WTC11 (cell line): ENCODE measurements around the gene SCGB1A1. TPM values are rescaled to one million over a fixed set of nuclear protein-coding genes. Genes with fewer than 3 reads are reported as not detected.
A peak's percentile ranks its signal among the peaks of the same experiment; 100 is the strongest.

Source experiments
- ATAC-seq: fragments of 200-7000 bp; cut with Tn5 transposase; 2 replicates; pipeline ENCODE4 v1.10.0; 2021; ENCODE audit warnings: mild to moderate bottlenecking, moderate library complexity
- CTCF ChIA-PET: fragments of 300-600 bp; sonication (Branson Sonifier 250); formaldehyde crosslinking; loops from one replicate; lab custom pipeline; 2021; ENCODE audit warnings: antibody characterized with exemption; lab: Charles Lee
- POLR2A ChIA-PET: fragments of 350-600 bp; sonication (Branson Sonifier 250); formaldehyde crosslinking; loops from one replicate; lab custom pipeline; 2021; ENCODE audit warnings: antibody characterized with exemption; lab: Charles Lee
- DNase-seq: peaks from one replicate; pipeline ENCODE4 v3.0.0; 2021; ENCODE audit warnings: low spot score
- H3K27ac Mint-ChIP-seq: 2 replicates; pipeline ENCODE4 v1.8.0; 2021; ENCODE audit warnings: mixed read lengths
- H3K27me3 Mint-ChIP-seq: 2 replicates; pipeline ENCODE4 v1.8.0; 2021; ENCODE audit warnings: low read depth, mild to moderate bottlenecking, moderate library complexity, mixed read lengths
- H3K36me3 Mint-ChIP-seq: 2 replicates; pipeline ENCODE4 v1.8.0; 2021; ENCODE audit warnings: mixed read lengths
- H3K4me1 Mint-ChIP-seq: 2 replicates; pipeline ENCODE4 v1.8.0; 2022; ENCODE audit warnings: mixed read lengths
- H3K4me3 Mint-ChIP-seq: 2 replicates; pipeline ENCODE4 v1.8.0; 2021; ENCODE audit warnings: mild to moderate bottlenecking, moderate library complexity, mixed read lengths
- H3K9me3 Mint-ChIP-seq: 2 replicates; pipeline ENCODE4 v1.8.0; 2021; ENCODE audit warnings: mixed read lengths
- AR ChIP-seq: fragments of 250-450 bp; sonication (Bioruptor Pico); IDR thresholded peaks from 2 replicates; pipeline ENCODE4 v1.9.0; 2021; ENCODE audit warnings: mild to moderate bottlenecking
- CREB1 ChIP-seq: sonication (generic); formaldehyde crosslinking; IDR thresholded peaks from 2 replicates; pipeline ENCODE4 v1.8.0; 2023; ENCODE audit warnings: mild to moderate bottlenecking, missing genetic modification reagents
- FOXP4 ChIP-seq: sonication (generic); formaldehyde crosslinking; IDR thresholded peaks from 2 replicates; pipeline ENCODE4 v1.8.0; 2022; ENCODE audit warnings: mild to moderate bottlenecking, missing genetic modification reagents
- HMGA2 ChIP-seq: fragments of 250-450 bp; sonication (Bioruptor Pico); IDR thresholded peaks from 2 replicates; pipeline ENCODE4 v1.4.0; 2021; ENCODE audit warnings: mild to moderate bottlenecking, moderate library complexity
- HMGXB4 ChIP-seq: sonication (generic); formaldehyde crosslinking; IDR thresholded peaks from 2 replicates; pipeline ENCODE4 v1.8.1; 2023; ENCODE audit warnings: mild to moderate bottlenecking, moderate library complexity, missing genetic modification reagents
- MXD4 ChIP-seq: fragments of 250-450 bp; sonication (Bioruptor Pico); IDR thresholded peaks from 2 replicates; pipeline ENCODE4 v1.8.0; 2021; ENCODE audit warnings: mild to moderate bottlenecking, moderate library complexity, borderline replicate concordance
- PRDM15 ChIP-seq: sonication (generic); formaldehyde crosslinking; IDR thresholded peaks from 2 replicates; pipeline ENCODE4 v1.8.0; 2022; ENCODE audit warnings: missing genetic modification reagents
- STAT6 ChIP-seq: sonication (generic); formaldehyde crosslinking; conservative IDR thresholded peaks from 2 replicates; pipeline ENCODE4 v1.8.1; 2023; ENCODE audit warnings: mild to moderate bottlenecking, low read depth, missing genetic modification reagents, moderate library complexity
- ZNF121 ChIP-seq: sonication (generic); formaldehyde crosslinking; IDR thresholded peaks from 2 replicates; pipeline ENCODE4 v1.8.0; 2023; ENCODE audit warnings: missing genetic modification reagents
- ZNF138 ChIP-seq: sonication (generic); formaldehyde crosslinking; conservative IDR thresholded peaks from 2 replicates; pipeline ENCODE4 v1.8.1; 2022; ENCODE audit warnings: mild to moderate bottlenecking, moderate library complexity, missing genetic modification reagents
- ZNF263 ChIP-seq: sonication (generic); formaldehyde crosslinking; IDR thresholded peaks from 2 replicates; pipeline ENCODE4 v1.8.1; 2022; ENCODE audit warnings: low read depth, mild to moderate bottlenecking, moderate library complexity, missing genetic modification reagents
- ZNF512 ChIP-seq: sonication (generic); formaldehyde crosslinking; IDR thresholded peaks from 2 replicates; pipeline ENCODE4 v1.8.1; 2022; ENCODE audit warnings: missing genetic modification reagents, borderline replicate concordance
- total RNA-seq: library from RNA; stranded (reverse); gene quantifications from 3 replicates; pipeline ENCODE4 v1.2.3, GENCODE V29; 2021

The SCGB1A1 gene
- total RNA-seq, 1 experiment from 2014 or later: 1.2 TPM

GRCh38 chr11:62395885-62396551 lies 22.8 kb upstream of the SCGB1A1 start (continued):
- TF ChIP-seq ZNF138 (CRISPR knock-in tag): no peak
- TF ChIP-seq STAT6 (CRISPR knock-in tag): no peak
- no peak for TF ChIP-seq ZNF512 (CRISPR knock-in tag)

GRCh38 chr11:62398011-62398994 lies 20.5 kb upstream of the SCGB1A1 start:
- Mint-ChIP-seq H3K36me3 (no peaks in the 10 kb centered on the region), H3K9me3 (no peaks in the 10 kb centered on the region), H3K4me1 (peaks cover 32% of the 10 kb centered on the region), H3K27me3 (peaks cover 3% of the 10 kb centered on the region; the same call in 1 of the 2 replicates), H3K27ac (no peak overlapping the region), H3K4me3 (no peak overlapping the region)
- DNase-seq: no peak
- CTCF ChIA-PET: interaction anchor here (0.9 to 6.4 kb wide), 4 partner anchors 26 to 144 kb away, joined by 3 to 49 read pairs (median 20); no protein-coding TSS in a partner anchor
- TF ChIP-seq ZNF121 (CRISPR knock-in tag): 0 out of 2 replicates have a peak, but pooled peaks have one; percentile 20
- no peak for TF ChIP-seq HMGXB4
- POLR2A ChIA-PET: interaction anchor here (0.6 kb wide), 1 partner anchor 257 kb away, joined by 3 read pairs; no protein-coding TSS in a partner anchor
- ATAC-seq: no peak

- TF ChIP-seq PRDM15 (CRISPR knock-in tag) (no peak), CREB1 (no peak), ZNF263 (CRISPR knock-in tag) (no peak), FOXP4 (CRISPR knock-in tag) (no peak), AR (no peak), HMGA2 (no peak), MXD4 (CRISPR knock-in tag) (no peak)
Observed at GRCh38 chr11:62399172-62399877, 19.5 kb upstream of the SCGB1A1 start.

More at GRCh38 chr11:62399172-62399877, 19.5 kb upstream of the SCGB1A1 start:
- POLR2A ChIA-PET: interaction anchor here (0.6 kb wide), 2 partner anchors 256 to 746 kb away, joined by 3 to 6 read pairs; no protein-coding TSS in a partner anchor
- H3K4me3 Mint-ChIP-seq: no peak overlapping the region
- H3K36me3 Mint-ChIP-seq: no peaks in the 10 kb centered on the region
- DNase-seq (no peak), ATAC-seq (no peak)
- H3K9me3 Mint-ChIP-seq: no peaks in the 10 kb centered on the region
- H3K4me1 Mint-ChIP-seq: peaks cover 32% of the 10 kb centered on the region
- peaks cover 3% of the 10 kb centered on the region; the same call in 1 of the 2 replicates for H3K27me3 Mint-ChIP-seq
- CTCF ChIA-PET: interaction anchor here (0.6 to 6.4 kb wide), 3 partner anchors 26 to 162 kb away, joined by 3 to 49 read pairs (median 37); no protein-coding TSS in a partner anchor
- no peak overlapping the region for H3K27ac Mint-ChIP-seq
